HEK293T (cell line): ENCODE measurements around the gene MID2.

ENCODE experiments used
- ARNT ChIP-seq: fragments of 450-650 bp; IDR thresholded peaks from 2 replicates; pipeline ENCODE4 v1.6.1; 2017; ENCODE audit warnings: mild to moderate bottlenecking
- BHLHE40 ChIP-seq: fragments of 450-650 bp; IDR thresholded peaks from 2 replicates; pipeline ENCODE4 v1.6.1; 2016; ENCODE audit warnings: mild to moderate bottlenecking, moderate library complexity, borderline replicate concordance
- ELF4 ChIP-seq: fragments of 450-650 bp; IDR thresholded peaks from 2 replicates; pipeline ENCODE4 v1.6.1; 2017; ENCODE audit warnings: antibody characterized with exemption
- FOXA1 ChIP-seq: fragments of 450-650 bp; IDR thresholded peaks from 2 replicates; pipeline ENCODE4 v1.6.1; 2016; ENCODE audit warnings: mild to moderate bottlenecking
- FOXK2 ChIP-seq: fragments of 450-650 bp; IDR thresholded peaks from 2 replicates; pipeline ENCODE4 v1.6.1; 2016; ENCODE audit warnings: mild to moderate bottlenecking
- FOXM1 ChIP-seq: fragments of 450-650 bp; IDR thresholded peaks from 2 replicates; pipeline ENCODE4 v1.6.1; 2017; ENCODE audit warnings: mild to moderate bottlenecking, borderline replicate concordance
- HDGF ChIP-seq: fragments of 450-650 bp; IDR thresholded peaks from 2 replicates; pipeline ENCODE4 v1.6.1; 2017; ENCODE audit warnings: antibody characterized with exemption, borderline replicate concordance
- L3MBTL2 ChIP-seq: fragments of 450-650 bp; conservative IDR thresholded peaks from 2 replicates; pipeline ENCODE4 v1.6.1; 2016; ENCODE audit warnings: mild to moderate bottlenecking
- LEF1 ChIP-seq: fragments of 450-650 bp; IDR thresholded peaks from 2 replicates; pipeline ENCODE4 v1.6.1; 2017; ENCODE audit warnings: mild to moderate bottlenecking, borderline replicate concordance
- SP1 ChIP-seq: fragments of 450-650 bp; IDR thresholded peaks from 2 replicates; pipeline ENCODE4 v1.6.1; 2017
- SUZ12 ChIP-seq: fragments of 450-650 bp; IDR thresholded peaks from 2 replicates; pipeline ENCODE4 v1.6.1; 2016; ENCODE audit warnings: mild to moderate bottlenecking
- TARDBP ChIP-seq: fragments of 450-650 bp; IDR thresholded peaks from 2 replicates; pipeline ENCODE4 v1.6.1; 2016
- ZNF384 ChIP-seq: fragments of 450-650 bp; IDR thresholded peaks from 2 replicates; pipeline ENCODE4 v1.6.1; 2016

DNA sequence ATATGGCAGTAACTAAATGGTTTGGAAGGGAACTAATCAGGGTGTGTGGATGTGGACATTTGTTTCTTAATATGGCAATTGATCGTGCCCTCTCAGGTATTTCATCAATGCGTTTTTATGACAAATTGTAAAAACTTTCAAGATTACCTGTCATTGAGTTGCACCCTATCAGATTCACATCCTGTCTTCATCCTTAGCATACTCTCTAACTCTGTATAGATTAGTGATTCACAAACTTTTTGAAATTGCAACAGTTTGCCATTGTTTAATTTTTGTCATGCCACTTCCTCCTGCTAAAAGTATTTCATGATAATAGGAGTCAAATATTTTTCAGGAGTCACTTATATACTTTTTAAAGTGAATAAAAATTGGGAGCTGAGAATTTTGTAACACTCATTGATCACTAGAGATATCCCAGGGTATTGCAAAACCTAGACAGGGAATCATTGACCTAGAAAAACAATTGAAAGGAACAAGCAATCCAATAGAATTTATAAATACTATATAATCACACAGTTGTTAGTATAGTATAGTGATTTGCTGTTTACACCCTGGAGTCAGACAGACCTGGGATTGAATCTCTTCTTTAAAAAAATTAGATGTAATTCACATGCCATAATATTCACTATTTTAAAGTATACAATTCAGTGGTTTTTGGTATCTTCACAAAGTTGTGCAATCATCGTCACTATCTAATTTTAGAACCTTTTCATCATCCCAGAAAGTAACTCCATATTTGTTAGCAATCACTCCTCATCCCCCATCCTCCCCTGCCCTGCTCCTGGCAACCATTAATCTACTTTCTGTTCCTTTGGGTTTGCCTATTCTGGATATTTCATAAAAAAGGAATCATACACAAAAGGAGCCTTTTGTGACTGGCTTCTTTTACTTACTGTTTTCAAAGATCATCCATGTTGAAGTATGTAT, 8.9 kb downstream of the MID2 start:
- no peak for TF ChIP-seq SUZ12
- TF ChIP-seq SP1, result no peak
- no peak for TF ChIP-seq BHLHE40
- TF ChIP-seq FOXM1, result no peak
- TF ChIP-seq FOXA1, result no peak
- no peak for TF ChIP-seq FOXK2
- TF ChIP-seq ELF4, result no peak
- TF ChIP-seq ARNT, result no peak
- TF ChIP-seq L3MBTL2, result no peak
- TF ChIP-seq LEF1, result no peak
- TF ChIP-seq HDGF, result no peak
- TF ChIP-seq ZNF384, result no peak
- TF ChIP-seq TARDBP, result no peak
